HG02759 (cell line): Measurements from ENCODE around the gene RNASE7.

Experiments used
- ATAC-seq: cut with Tn5 transposase; IDR thresholded peaks from one replicate; pipeline ENCODE4 v1.9.1; 2021; ENCODE audit warnings: mild to moderate bottlenecking, moderate library complexity; ENCODE audit not compliant: unreplicated experiment

RNASE7 gene

GRCh38 chr14:21066882-21067502 is 24.8 kb downstream of the RNASE7 start:
- ATAC-seq = no peak

GRCh38 chr14:21068521-21069387 is 26.6 kb downstream of the RNASE7 start:
- ATAC-seq = no peak

- no peak for ATAC-seq
Measured at GRCh38 chr14:21069388-21070082, 27.4 kb downstream of the RNASE7 start.

- ATAC-seq = no peak
Measured at GRCh38 chr14:21070083-21070609, 28.0 kb downstream of the RNASE7 start, which contains the start of gene ARHGEF40. ARHGEF40 (plus strand) TSS chr14:21070304; CDS start chr14:21070397, 93 bp downstream.

- ATAC-seq = no peak
Measured at GRCh38 chr14:21070610-21071224, 28.6 kb downstream of the RNASE7 start.

- ATAC-seq = peak; percentile 77
Measured at GRCh38 chr14:21071225-21072030, 29.3 kb downstream of the RNASE7 start.

GRCh38 chr14:21072031-21072473 is 29.9 kb downstream of the RNASE7 start:
- ATAC-seq = no peak

GRCh38 chr14:21072781-21073339 is 30.7 kb downstream of the RNASE7 start:
- no peak for ATAC-seq

GRCh38 chr14:21073921-21074320 is 31.8 kb downstream of the RNASE7 start:
- no peak for ATAC-seq

- ATAC-seq = no peak
Measured at GRCh38 chr14:21074398-21075272, 32.5 kb downstream of the RNASE7 start.

GRCh38 chr14:21075719-21076437 is 33.7 kb downstream of the RNASE7 start:
- no peak for ATAC-seq

GRCh38 chr14:21077672-21078071 is 35.5 kb downstream of the RNASE7 start:
- no peak for ATAC-seq

- no peak for ATAC-seq
Measured at GRCh38 chr14:21078287-21078686, 36.1 kb downstream of the RNASE7 start.

- no peak for ATAC-seq
Measured at GRCh38 chr14:21078726-21079125, 36.6 kb downstream of the RNASE7 start.

- no peak for ATAC-seq
Measured at GRCh38 chr14:21081521-21082142, 39.5 kb downstream of the RNASE7 start.

- ATAC-seq = no peak
Measured at GRCh38 chr14:21083565-21084325, 41.6 kb downstream of the RNASE7 start.

- ATAC-seq = no peak
Measured at GRCh38 chr14:21084396-21084795, 42.2 kb downstream of the RNASE7 start.
